Spleen (tissue), 7 donors: Measurements from ENCODE around the gene RGS10.

ENCODE experiments used
- POLR2A ChIP-seq, 3 donors: fragments of 450-650 bp; IDR thresholded peaks; one replicate each; pipeline ENCODE4 v1.5.1; 2017; ENCODE audit warnings: antibody characterized with exemption in 3 of 3, mild to moderate bottlenecking in 1 of 3
- POLR2AphosphoS5 ChIP-seq, 3 donors: sonication (generic); formaldehyde crosslinking; IDR thresholded peaks; one replicate each; pipeline ENCODE4 v1.5.1; 2017; ENCODE audit warnings: antibody characterized with exemption in 3 of 3
- TF ChIP-seq, protein P1 (sequence below), 11 experiments: fragments of 200-600 bp in 7 of 11; fragments of 450-650 bp in 4 of 11; sonication (generic) in 4 of 11; IDR thresholded peaks in 8 of 11; conservative IDR thresholded peaks in 3 of 11; 1 replicate in 7 of 11; 2 replicates in 4 of 11; pipeline versions ENCODE4 v1.4.0 to v1.8.0; 2016 to 2021; ENCODE audit warnings: antibody characterized with exemption in 11 of 11, inconsistent platforms in 4 of 11, mild to moderate bottlenecking in 1 of 11
- donor health status: DM: no; HTN: no; CAD: no; lungs with moderate emphysema.
- donor health status: DM: no; HTN: no; CAD: no.
- donor health status: DM: no; HTN: no; CAD: no.

- TF ChIP-seq, protein P1, sequence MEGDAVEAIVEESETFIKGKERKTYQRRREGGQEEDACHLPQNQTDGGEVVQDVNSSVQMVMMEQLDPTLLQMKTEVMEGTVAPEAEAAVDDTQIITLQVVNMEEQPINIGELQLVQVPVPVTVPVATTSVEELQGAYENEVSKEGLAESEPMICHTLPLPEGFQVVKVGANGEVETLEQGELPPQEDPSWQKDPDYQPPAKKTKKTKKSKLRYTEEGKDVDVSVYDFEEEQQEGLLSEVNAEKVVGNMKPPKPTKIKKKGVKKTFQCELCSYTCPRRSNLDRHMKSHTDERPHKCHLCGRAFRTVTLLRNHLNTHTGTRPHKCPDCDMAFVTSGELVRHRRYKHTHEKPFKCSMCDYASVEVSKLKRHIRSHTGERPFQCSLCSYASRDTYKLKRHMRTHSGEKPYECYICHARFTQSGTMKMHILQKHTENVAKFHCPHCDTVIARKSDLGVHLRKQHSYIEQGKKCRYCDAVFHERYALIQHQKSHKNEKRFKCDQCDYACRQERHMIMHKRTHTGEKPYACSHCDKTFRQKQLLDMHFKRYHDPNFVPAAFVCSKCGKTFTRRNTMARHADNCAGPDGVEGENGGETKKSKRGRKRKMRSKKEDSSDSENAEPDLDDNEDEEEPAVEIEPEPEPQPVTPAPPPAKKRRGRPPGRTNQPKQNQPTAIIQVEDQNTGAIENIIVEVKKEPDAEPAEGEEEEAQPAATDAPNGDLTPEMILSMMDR (IDR thresholded peaks at IDR 0.05 in 8 of 11, conservative IDR thresholded peaks at IDR 0.05 in 3 of 11) = no peak
- TF ChIP-seq POLR2AphosphoS5 (IDR thresholded peaks at IDR 0.05) = no peak
- no peak for TF ChIP-seq POLR2A (IDR thresholded peaks at IDR 0.05)
Observed at GRCh38 chr10:119491966-119492757, 50.4 kb downstream of the RGS10 start.
